ENCODE measurements around the gene DMKN.
"Not testable (repeated sequence)": the region's sequence is repeated elsewhere in the genome, so short reads cannot be mapped to it uniquely, and the experiment has no call there.

Gene DMKN

DNA sequence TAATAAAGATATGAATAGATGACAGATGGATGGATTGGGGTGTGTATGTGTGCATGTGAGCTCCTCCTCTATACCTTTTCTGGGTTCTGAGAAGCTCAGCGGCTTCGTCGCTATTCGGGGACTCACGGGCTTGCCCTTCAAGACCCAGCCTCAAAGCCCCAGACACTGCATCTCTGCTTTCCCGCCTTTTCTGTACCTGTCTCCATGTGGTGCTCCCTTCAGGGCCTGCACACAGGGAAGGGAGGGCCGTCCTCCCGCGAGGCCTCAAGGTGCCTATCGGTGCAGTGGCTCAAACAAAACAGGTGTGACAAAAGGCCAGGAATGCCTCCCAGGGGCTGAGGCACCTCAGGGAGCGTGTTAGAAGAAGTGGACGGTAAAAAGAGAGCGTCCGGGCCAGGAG lies 39.3 kb downstream of the DMKN start:
- no peak for DNase-seq (ENCODE audit: low read depth in 1 of 2, low spot score in 1 of 2)
- TF ChIP-seq GABPA (IDR thresholded peaks at IDR 0.05; ENCODE audit: low read depth) (no peak), POLR2AphosphoS5 (IDR thresholded peaks at IDR 0.05; ENCODE audit: low read depth) (no peak), SPI1 (IDR thresholded peaks at IDR 0.05; ENCODE audit: borderline replicate concordance, low read depth) (no peak)
- TF ChIP-seq, protein P1, sequence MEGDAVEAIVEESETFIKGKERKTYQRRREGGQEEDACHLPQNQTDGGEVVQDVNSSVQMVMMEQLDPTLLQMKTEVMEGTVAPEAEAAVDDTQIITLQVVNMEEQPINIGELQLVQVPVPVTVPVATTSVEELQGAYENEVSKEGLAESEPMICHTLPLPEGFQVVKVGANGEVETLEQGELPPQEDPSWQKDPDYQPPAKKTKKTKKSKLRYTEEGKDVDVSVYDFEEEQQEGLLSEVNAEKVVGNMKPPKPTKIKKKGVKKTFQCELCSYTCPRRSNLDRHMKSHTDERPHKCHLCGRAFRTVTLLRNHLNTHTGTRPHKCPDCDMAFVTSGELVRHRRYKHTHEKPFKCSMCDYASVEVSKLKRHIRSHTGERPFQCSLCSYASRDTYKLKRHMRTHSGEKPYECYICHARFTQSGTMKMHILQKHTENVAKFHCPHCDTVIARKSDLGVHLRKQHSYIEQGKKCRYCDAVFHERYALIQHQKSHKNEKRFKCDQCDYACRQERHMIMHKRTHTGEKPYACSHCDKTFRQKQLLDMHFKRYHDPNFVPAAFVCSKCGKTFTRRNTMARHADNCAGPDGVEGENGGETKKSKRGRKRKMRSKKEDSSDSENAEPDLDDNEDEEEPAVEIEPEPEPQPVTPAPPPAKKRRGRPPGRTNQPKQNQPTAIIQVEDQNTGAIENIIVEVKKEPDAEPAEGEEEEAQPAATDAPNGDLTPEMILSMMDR (IDR thresholded peaks at IDR 0.05; ENCODE audit: insufficient read depth, low read length), result no peak
- TF ChIP-seq, protein P2, sequence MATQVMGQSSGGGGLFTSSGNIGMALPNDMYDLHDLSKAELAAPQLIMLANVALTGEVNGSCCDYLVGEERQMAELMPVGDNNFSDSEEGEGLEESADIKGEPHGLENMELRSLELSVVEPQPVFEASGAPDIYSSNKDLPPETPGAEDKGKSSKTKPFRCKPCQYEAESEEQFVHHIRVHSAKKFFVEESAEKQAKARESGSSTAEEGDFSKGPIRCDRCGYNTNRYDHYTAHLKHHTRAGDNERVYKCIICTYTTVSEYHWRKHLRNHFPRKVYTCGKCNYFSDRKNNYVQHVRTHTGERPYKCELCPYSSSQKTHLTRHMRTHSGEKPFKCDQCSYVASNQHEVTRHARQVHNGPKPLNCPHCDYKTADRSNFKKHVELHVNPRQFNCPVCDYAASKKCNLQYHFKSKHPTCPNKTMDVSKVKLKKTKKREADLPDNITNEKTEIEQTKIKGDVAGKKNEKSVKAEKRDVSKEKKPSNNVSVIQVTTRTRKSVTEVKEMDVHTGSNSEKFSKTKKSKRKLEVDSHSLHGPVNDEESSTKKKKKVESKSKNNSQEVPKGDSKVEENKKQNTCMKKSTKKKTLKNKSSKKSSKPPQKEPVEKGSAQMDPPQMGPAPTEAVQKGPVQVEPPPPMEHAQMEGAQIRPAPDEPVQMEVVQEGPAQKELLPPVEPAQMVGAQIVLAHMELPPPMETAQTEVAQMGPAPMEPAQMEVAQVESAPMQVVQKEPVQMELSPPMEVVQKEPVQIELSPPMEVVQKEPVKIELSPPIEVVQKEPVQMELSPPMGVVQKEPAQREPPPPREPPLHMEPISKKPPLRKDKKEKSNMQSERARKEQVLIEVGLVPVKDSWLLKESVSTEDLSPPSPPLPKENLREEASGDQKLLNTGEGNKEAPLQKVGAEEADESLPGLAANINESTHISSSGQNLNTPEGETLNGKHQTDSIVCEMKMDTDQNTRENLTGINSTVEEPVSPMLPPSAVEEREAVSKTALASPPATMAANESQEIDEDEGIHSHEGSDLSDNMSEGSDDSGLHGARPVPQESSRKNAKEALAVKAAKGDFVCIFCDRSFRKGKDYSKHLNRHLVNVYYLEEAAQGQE (IDR thresholded peaks at IDR 0.05; ENCODE audit: insufficient replicate concordance, low read depth), result no peak
- Histone ChIP-seq H3K27me3 (ENCODE audit: insufficient read depth, poor library complexity, severe bottlenecking) (no peaks in the 10 kb centered on the region), H3K27ac (replicated peaks) (no peak overlapping the region), H3K4me3 (replicated peaks; ENCODE audit: insufficient read depth, low read length) (no peak overlapping the region)

DNA sequence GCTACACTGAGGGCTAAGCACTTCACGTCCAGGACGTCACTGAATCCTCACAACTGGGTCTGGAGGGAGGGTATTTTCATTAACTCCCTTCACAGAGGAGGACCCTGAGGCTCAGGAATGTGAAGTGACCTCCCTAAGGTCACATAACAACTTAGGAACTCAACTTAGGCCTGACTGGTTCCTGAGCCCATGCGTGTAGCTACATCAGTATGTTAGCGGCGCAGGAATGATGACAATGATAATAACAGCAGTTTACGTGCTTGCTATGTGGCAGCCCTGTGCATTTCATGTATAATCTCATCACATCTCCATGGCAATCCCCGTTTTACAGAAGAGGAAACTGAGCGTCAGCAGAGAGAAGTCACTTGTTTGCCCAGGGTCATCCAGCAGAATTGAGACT lies 41.5 kb downstream of the DMKN start:
- no peak overlapping the region for H3K27ac ChIP-seq (replicated peaks)
- no peaks in the 10 kb centered on the region for H3K27me3 ChIP-seq (ENCODE audit: insufficient read depth, poor library complexity, severe bottlenecking)
- DNase-seq (ENCODE audit: low read depth in 1 of 2, low spot score in 1 of 2), result no peak
- no peak overlapping the region for H3K4me3 ChIP-seq (replicated peaks; ENCODE audit: insufficient read depth, low read length)
- no peak for TF ChIP-seq POLR2AphosphoS5 (IDR thresholded peaks at IDR 0.05; ENCODE audit: low read depth)
- no peak for TF ChIP-seq GABPA (IDR thresholded peaks at IDR 0.05; ENCODE audit: low read depth)
- TF ChIP-seq, protein P1 (IDR thresholded peaks at IDR 0.05; ENCODE audit: insufficient read depth, low read length), result no peak
- TF ChIP-seq SPI1 (IDR thresholded peaks at IDR 0.05; ENCODE audit: borderline replicate concordance, low read depth), result no peak
- TF ChIP-seq, protein P2 (IDR thresholded peaks at IDR 0.05; ENCODE audit: insufficient replicate concordance, low read depth), result no peak

DNA sequence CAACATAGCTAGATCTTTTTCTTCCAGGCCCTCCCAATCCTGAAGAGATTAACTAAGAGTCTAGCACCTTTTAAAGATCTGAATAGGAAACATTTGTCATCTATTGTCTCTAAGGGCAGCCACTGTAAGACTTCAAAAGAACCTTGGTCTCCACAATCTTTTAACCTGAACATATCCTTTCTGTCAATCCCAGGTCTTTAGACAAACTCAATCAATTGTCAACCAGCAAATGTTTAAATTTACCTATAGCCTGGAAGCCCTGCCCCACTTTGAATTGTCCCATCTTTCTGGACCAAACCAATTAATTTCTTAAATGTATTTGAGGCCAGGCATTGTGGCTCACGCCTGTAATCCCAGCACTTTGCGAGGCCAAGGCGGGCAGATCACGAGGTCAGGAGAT lies 42.4 kb downstream of the DMKN start:
- DNase-seq (ENCODE audit: low read depth in 1 of 2, low spot score in 1 of 2); H3K27me3 ChIP-seq (ENCODE audit: insufficient read depth, poor library complexity, severe bottlenecking); H3K27ac ChIP-seq (replicated peaks); H3K4me3 ChIP-seq (replicated peaks; ENCODE audit: insufficient read depth, low read length): not testable (repeated sequence)

DNA sequence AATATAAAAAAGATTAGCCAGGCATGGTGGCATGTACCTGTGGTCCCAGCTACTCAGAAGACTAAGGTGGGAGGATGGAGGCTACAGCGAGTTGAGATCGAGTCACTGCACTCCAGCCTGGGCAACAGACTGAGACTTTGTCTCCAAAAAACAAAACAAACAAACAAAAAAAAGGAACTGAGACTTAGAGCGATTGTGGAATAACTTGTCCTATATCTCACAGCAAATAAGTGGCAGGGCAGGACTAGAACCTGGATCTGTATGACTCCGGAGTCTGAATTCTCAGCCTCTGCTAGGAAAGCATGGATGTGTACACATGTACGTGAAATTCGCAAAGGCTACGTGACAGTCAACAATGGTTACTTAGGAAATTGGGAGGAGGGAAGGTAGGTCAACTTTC lies 43.3 kb downstream of the DMKN start:
- no peak for DNase-seq (ENCODE audit: low read depth in 1 of 2, low spot score in 1 of 2)
- TF ChIP-seq GABPA (IDR thresholded peaks at IDR 0.05; ENCODE audit: low read depth) (no peak), SPI1 (IDR thresholded peaks at IDR 0.05; ENCODE audit: borderline replicate concordance, low read depth) (peak; percentile 4; the same call in 1 of the 2 replicates), POLR2AphosphoS5 (IDR thresholded peaks at IDR 0.05; ENCODE audit: low read depth) (no peak)
- TF ChIP-seq, protein P1 (IDR thresholded peaks at IDR 0.05; ENCODE audit: insufficient read depth, low read length), result no peak
- TF ChIP-seq, protein P2 (IDR thresholded peaks at IDR 0.05; ENCODE audit: insufficient replicate concordance, low read depth), result no peak
- H3K4me3 ChIP-seq (replicated peaks; ENCODE audit: insufficient read depth, low read length), result no peak overlapping the region
- no peaks in the 10 kb centered on the region for H3K27me3 ChIP-seq (ENCODE audit: insufficient read depth, poor library complexity, severe bottlenecking)
- H3K27ac ChIP-seq (replicated peaks), result no peak overlapping the region

Measured in HL-60 (cell line).